Activated T-helper 2 cell treated with anti-CD3 and anti-CD28 coated beads, Interferon-gamma antibody, Interleukin-2, Interleukin-4, amounts not matched to agents 10 μg/mL and 5 μg/mL and 100 μg/mL, durations not matched to agents 14 hours and 24 hours and 36 hours (primary cell): ENCODE data around the gene KLF12. TPM values are rescaled to one million over a fixed set of nuclear protein-coding genes. Genes with fewer than 3 reads are reported as not detected.

Experiments
- DNase-seq: peaks from one replicate; pipeline ENCODE4 v3.0.0; 2021; ENCODE audit warnings: low spot score
- H3K27ac Mint-ChIP-seq: one replicate; pipeline ENCODE4 v1.8.0; 2021; ENCODE audit warnings: mixed read lengths
- H3K27me3 Mint-ChIP-seq: one replicate; pipeline ENCODE4 v1.8.0; 2021; ENCODE audit warnings: low read depth, mixed read lengths
- H3K36me3 Mint-ChIP-seq: one replicate; pipeline ENCODE4 v1.8.0; 2021; ENCODE audit warnings: low read depth, mixed read lengths
- H3K4me1 Mint-ChIP-seq: one replicate; pipeline ENCODE4 v1.8.0; 2021; ENCODE audit warnings: low read depth, mixed read lengths
- H3K4me3 Mint-ChIP-seq: one replicate; pipeline ENCODE4 v1.8.0; 2021; ENCODE audit warnings: low read depth, mild to moderate bottlenecking, moderate library complexity, mixed read lengths
- H3K9me3 Mint-ChIP-seq: one replicate; pipeline ENCODE4 v1.8.0; 2021; ENCODE audit warnings: mixed read lengths
- intact Hi-C: fragments of 100-400 bp; cut with micrococcal nuclease; formaldehyde crosslinking; loops from one replicate; pipeline ENCODE4 v1.15.1; 2023
- total RNA-seq: library from RNA; stranded (reverse); gene quantifications from 2 replicates; pipeline ENCODE4 v1.2.3, GENCODE V29; 2022

KLF12 gene
- total RNA-seq, 1 donor from 2014 or later: 23.3 TPM

DNA sequence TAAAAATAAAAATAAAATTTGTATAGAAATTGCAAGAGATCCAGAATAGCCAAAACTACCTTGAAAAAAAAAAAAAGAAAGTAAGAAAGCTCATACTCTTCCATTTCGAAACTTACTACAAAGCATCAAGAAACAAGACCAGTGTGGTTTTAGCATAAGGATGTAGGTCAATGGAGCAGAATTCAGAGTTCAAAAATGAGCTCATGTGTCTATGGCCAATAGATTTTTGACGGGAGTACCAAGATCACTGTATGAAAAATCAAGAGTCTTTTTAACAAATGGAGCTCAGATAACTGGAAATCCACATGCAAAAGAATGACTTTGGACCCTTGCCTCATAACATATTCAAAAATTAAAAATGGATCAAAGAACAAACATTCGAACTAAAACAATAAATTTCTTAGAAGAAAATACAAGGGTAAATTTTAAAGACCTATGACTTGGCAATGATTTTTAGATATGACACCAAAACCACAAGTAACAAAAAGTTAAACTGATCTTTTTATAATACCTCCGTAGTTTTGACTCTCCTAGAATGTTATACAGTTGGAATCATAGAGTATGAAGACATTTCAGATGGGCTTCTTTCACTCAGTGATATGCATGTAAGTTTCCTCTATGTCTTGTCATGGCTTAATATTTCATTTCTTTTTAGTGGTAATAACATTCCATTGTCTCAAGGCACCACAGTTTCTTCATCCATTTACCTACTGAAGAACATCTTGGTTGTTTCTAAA is 43.2 kb downstream of the KLF12 start:
- peaks cover 36% of the 10 kb centered on the region for H3K4me1 Mint-ChIP-seq

DNA sequence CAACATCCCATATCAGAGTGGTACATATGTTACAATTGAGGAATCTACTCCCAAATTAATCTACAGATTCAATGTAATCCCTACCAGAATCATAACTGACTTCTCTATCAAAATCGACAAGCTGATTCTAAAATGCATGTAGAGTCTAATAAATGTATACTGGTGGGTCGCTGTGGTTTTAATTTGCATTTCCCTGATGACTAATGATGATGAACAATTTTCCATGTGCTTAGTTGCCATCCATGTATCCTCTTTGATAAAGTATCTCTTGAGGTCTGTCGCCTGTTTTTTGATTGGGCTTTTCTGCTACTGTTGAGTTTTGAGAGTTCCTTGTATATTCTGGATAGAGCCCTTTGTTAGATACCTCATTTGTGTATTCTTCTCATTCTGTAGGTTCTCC is 43.8 kb downstream of the KLF12 start:
- Mint-ChIP-seq H3K4me3 (no peak overlapping the region), H3K27me3 (no peaks in the 10 kb centered on the region), H3K36me3 (peaks cover 15% of the 10 kb centered on the region), H3K27ac (no peak overlapping the region), H3K4me1 (peaks cover 36% of the 10 kb centered on the region), H3K9me3 (no peaks in the 10 kb centered on the region)
- intact Hi-C loops: loop anchor here (2.0 kb wide), 1 partner anchor 44 kb away; the partner anchor contains the start of gene KLF12
- DNase-seq: no peak

More for the DNA sequence above, 43.2 kb downstream of the KLF12 start:
- no peaks in the 10 kb centered on the region for H3K9me3 Mint-ChIP-seq
- no peak overlapping the region for H3K27ac Mint-ChIP-seq
- peaks cover 15% of the 10 kb centered on the region for H3K36me3 Mint-ChIP-seq
- H3K4me3 Mint-ChIP-seq: no peak overlapping the region
- no peaks in the 10 kb centered on the region for H3K27me3 Mint-ChIP-seq
- intact Hi-C loops: loop anchor here (2.0 kb wide), 1 partner anchor 44 kb away; the partner anchor contains the start of gene KLF12
- no peak for DNase-seq

DNA sequence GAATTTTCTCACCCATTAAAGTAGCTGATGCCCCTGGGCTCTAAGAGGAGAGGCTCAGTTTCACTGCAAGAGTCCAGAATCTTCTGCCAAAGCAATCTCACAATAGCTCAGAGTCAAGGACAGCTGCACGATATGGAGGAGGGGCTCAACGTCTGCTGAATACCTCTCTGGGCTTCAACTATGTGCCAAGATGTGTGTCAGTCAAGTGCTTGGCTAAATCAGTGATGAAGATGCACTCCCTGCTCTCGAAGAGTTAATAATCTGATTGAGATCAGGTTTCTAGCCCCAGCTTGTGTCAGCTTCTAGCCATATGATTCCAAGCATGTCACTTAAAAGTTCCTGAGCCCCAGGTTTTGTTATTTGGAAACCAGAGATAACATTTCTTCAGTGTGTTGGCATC is 46.8 kb downstream of the KLF12 start:
- Mint-ChIP-seq H3K36me3 (peaks cover 18% of the 10 kb centered on the region), H3K27me3 (no peaks in the 10 kb centered on the region), H3K27ac (no peak overlapping the region), H3K4me3 (no peak overlapping the region), H3K9me3 (no peaks in the 10 kb centered on the region), H3K4me1 (peaks cover 34% of the 10 kb centered on the region)
- intact Hi-C loops: no loop called here
- DNase-seq: no peak
